Testis (tissue), 2 donors: ENCODE measurements around the gene TFCP2.

ENCODE experiments used
- CTCF ChIP-seq, 3 experiments: fragments of 450-650 bp in 2 of 3; fragments of 200-600 bp in 1 of 3; sonication (generic) in 1 of 3; IDR thresholded peaks; one replicate each; pipeline ENCODE4 v1.5.1; 2016 to 2019; ENCODE audit warnings: antibody characterized with exemption in 3 of 3, mild to moderate bottlenecking in 2 of 3, moderate library complexity in 1 of 3
- POLR2A ChIP-seq: fragments of 450-650 bp; IDR thresholded peaks from one replicate; pipeline ENCODE4 v1.6.1; 2017; ENCODE audit warnings: antibody characterized with exemption, mild to moderate bottlenecking, moderate library complexity

- TF ChIP-seq CTCF (IDR thresholded peaks at IDR 0.05) = no peak
- TF ChIP-seq POLR2A = no peak
Measured at GRCh38 chr12:51202718-51203117, 29.8 kb upstream of the TFCP2 start.
